KMS-11 (cell line): ENCODE results near the gene CADPS2.

Experiments
- H2AFZ ChIP-seq: fragments of 200-600 bp; sonication (generic); 2 replicates; pipeline ENCODE4 v1.6.1; 2016; ENCODE audit warnings: antibody characterized with exemption, mixed run types, low read depth
- H3K27ac ChIP-seq: fragments of 200-600 bp; sonication (generic); 2 replicates; pipeline ENCODE4 v1.6.1; 2016; ENCODE audit warnings: mild to moderate bottlenecking, mixed run types
- H3K27me3 ChIP-seq: fragments of 200-600 bp; sonication (generic); 2 replicates; pipeline ENCODE4 v1.6.1; 2017; ENCODE audit warnings: mild to moderate bottlenecking, low read depth, mixed run types, moderate library complexity; ENCODE audit not compliant: insufficient read depth
- H3K36me3 ChIP-seq: fragments of 200-600 bp; sonication (generic); 2 replicates; pipeline ENCODE4 v1.6.1; 2017; ENCODE audit warnings: mild to moderate bottlenecking, mixed run types; ENCODE audit not compliant: insufficient read depth
- H3K4me1 ChIP-seq: fragments of 200-600 bp; sonication (generic); 2 replicates; pipeline ENCODE4 v1.6.1; 2016; ENCODE audit warnings: mild to moderate bottlenecking, low read depth, mixed run types; ENCODE audit not compliant: poor library complexity, severe bottlenecking
- H3K4me2 ChIP-seq: fragments of 200-600 bp; sonication (generic); 2 replicates; pipeline ENCODE4 v1.7.0; 2016; ENCODE audit warnings: mild to moderate bottlenecking, mixed run types
- H3K4me3 ChIP-seq: fragments of 200-600 bp; sonication (generic); IDR thresholded peaks from 2 replicates; pipeline ENCODE4 v1.6.1; 2017; ENCODE audit warnings: low read depth, low read length, mixed read lengths; ENCODE audit not compliant: insufficient read depth
- H3K79me2 ChIP-seq: fragments of 200-600 bp; sonication (generic); 2 replicates; pipeline ENCODE4 v1.6.1; 2016; ENCODE audit warnings: low read depth, mixed run types; ENCODE audit not compliant: insufficient read depth
- H3K9ac ChIP-seq: fragments of 200-600 bp; sonication (generic); 2 replicates; pipeline ENCODE4 v1.6.1; 2016; ENCODE audit warnings: mild to moderate bottlenecking, mixed run types
- H4K20me1 ChIP-seq: fragments of 200-600 bp; sonication (generic); 2 replicates; pipeline ENCODE4 v1.6.1; 2016; ENCODE audit warnings: mild to moderate bottlenecking, mixed run types; ENCODE audit not compliant: insufficient read depth
- CTCF ChIP-seq: fragments of 200-600 bp; sonication (generic); conservative IDR thresholded peaks from 2 replicates; pipeline ENCODE4 v1.6.1; 2017; ENCODE audit warnings: low read depth, mild to moderate bottlenecking, antibody characterized with exemption, low read length, moderate library complexity, mixed read lengths

The CADPS2 gene

GRCh38 chr7:122588621-122589020, 297.6 kb downstream of the CADPS2 start:
- H4K20me1 ChIP-seq = no peaks in the 10 kb centered on the region
- H3K9ac ChIP-seq = no peak overlapping the region
- H2AFZ ChIP-seq = no peak overlapping the region
- H3K36me3 ChIP-seq = no peaks in the 10 kb centered on the region; the same call in 1 of the 2 replicates
- H3K4me3 ChIP-seq = no peak overlapping the region
- TF ChIP-seq CTCF = no peak
- no peaks in the 10 kb centered on the region for H3K4me1 ChIP-seq
- no peak overlapping the region for H3K27ac ChIP-seq
- no peak overlapping the region for H3K4me2 ChIP-seq
- no peaks in the 10 kb centered on the region for H3K27me3 ChIP-seq
- no peaks in the 10 kb centered on the region for H3K79me2 ChIP-seq

GRCh38 chr7:122584676-122585251, 301.5 kb downstream of the CADPS2 start:
- Histone ChIP-seq H3K4me2 (no peak overlapping the region), H3K9ac (no peak overlapping the region), H3K4me1 (no peaks in the 10 kb centered on the region), H3K79me2 (no peaks in the 10 kb centered on the region), H3K4me3 (no peak overlapping the region), H2AFZ (no peak overlapping the region), H3K27me3 (no peaks in the 10 kb centered on the region), H3K27ac (no peak overlapping the region), H3K36me3 (no peaks in the 10 kb centered on the region; the same call in 1 of the 2 replicates), H4K20me1 (no peaks in the 10 kb centered on the region)
- no peak for TF ChIP-seq CTCF

- Histone ChIP-seq H3K36me3 (no peaks in the 10 kb centered on the region), H3K27ac (no peak overlapping the region), H3K27me3 (no peaks in the 10 kb centered on the region), H3K4me1 (no peaks in the 10 kb centered on the region), H3K4me3 (no peak overlapping the region), H3K4me2 (no peak overlapping the region), H4K20me1 (no peaks in the 10 kb centered on the region), H3K9ac (no peak overlapping the region), H3K79me2 (no peaks in the 10 kb centered on the region), H2AFZ (no peak overlapping the region)
- TF ChIP-seq CTCF = no peak
Observed at GRCh38 chr7:122578350-122578749, 307.9 kb downstream of the CADPS2 start.

GRCh38 chr7:122577449-122578003, 308.7 kb downstream of the CADPS2 start:
- H3K4me3 ChIP-seq = no peak overlapping the region
- H3K9ac ChIP-seq = no peak overlapping the region
- no peak overlapping the region for H3K4me2 ChIP-seq
- H3K79me2 ChIP-seq = no peaks in the 10 kb centered on the region
- H4K20me1 ChIP-seq = no peaks in the 10 kb centered on the region
- H3K4me1 ChIP-seq = no peaks in the 10 kb centered on the region
- TF ChIP-seq CTCF = no peak
- H3K36me3 ChIP-seq = no peaks in the 10 kb centered on the region
- H2AFZ ChIP-seq = no peak overlapping the region
- no peaks in the 10 kb centered on the region for H3K27me3 ChIP-seq
- no peak overlapping the region for H3K27ac ChIP-seq
